H1 (cell line): ENCODE measurements around the gene FNDC3A. TPM values are rescaled to one million over a fixed set of nuclear protein-coding genes. Genes with fewer than 3 reads are reported as not detected.
A peak's percentile ranks its signal among the peaks of the same experiment; 100 is the strongest.

Experiments
- CTCF ChIA-PET: fragments of 300-600 bp; sonication (Branson Sonifier 250); formaldehyde crosslinking; loops from one replicate; lab custom pipeline; 2021; ENCODE audit not compliant: partially characterized antibody; lab: Charles Lee
- POLR2A ChIA-PET: fragments of 300-600 bp; sonication (Branson Sonifier 250); formaldehyde crosslinking; loops from one replicate; lab custom pipeline; 2021; ENCODE audit warnings: inconsistent platforms; ENCODE audit not compliant: partially characterized antibody; lab: Charles Lee
- DNase-seq, 2 experiments: peaks; one replicate each; pipeline versions ENCODE4 v3.0.0 to v3.0.0-alpha.2; 2010 to 2022; ENCODE audit warnings: low spot score in 2 of 2, low read depth in 1 of 2, mixed read lengths in 1 of 2
- FAIRE-seq: peaks from 2 replicates; lab custom pipeline; 2011; peaks lifted over from hg19 to GRCh38; lab: Jason Lieb, UNC
- H2AFZ ChIP-seq: 2 replicates; pipeline ENCODE4 v1.8.1; 2012; ENCODE audit warnings: low read length, inconsistent platforms
- H2AK5ac ChIP-seq: 2 replicates; pipeline ENCODE4 v1.6.1; 2013; ENCODE audit warnings: low read depth, low read length
- H2BK120ac ChIP-seq: replicated peaks from 2 replicates; pipeline ENCODE3; 2013; ENCODE audit warnings: low read depth, low read length, inconsistent platforms
- H2BK12ac ChIP-seq: 2 replicates; pipeline ENCODE4 v1.6.1; 2013; ENCODE audit warnings: low read depth, low read length
- H2BK15ac ChIP-seq: 2 replicates; pipeline ENCODE4 v1.6.1; 2013; ENCODE audit warnings: low read length
- H2BK20ac ChIP-seq: 2 replicates; pipeline ENCODE4 v1.6.1; 2013; ENCODE audit warnings: low read length
- H2BK5ac ChIP-seq: 2 replicates; pipeline ENCODE4 v1.6.1; 2013; ENCODE audit warnings: low read depth, low read length
- H3K14ac ChIP-seq: 2 replicates; pipeline ENCODE4 v1.6.1; 2013; ENCODE audit warnings: inconsistent platforms; ENCODE audit not compliant: insufficient read length
- H3K18ac ChIP-seq: 2 replicates; pipeline ENCODE4 v1.6.1; 2013; ENCODE audit warnings: low read length; ENCODE audit errors: extremely low read depth
- H3K23ac ChIP-seq: 2 replicates; pipeline ENCODE4 v1.6.1; 2013; ENCODE audit warnings: inconsistent platforms; ENCODE audit not compliant: insufficient read length
- H3K23me2 ChIP-seq: 2 replicates; pipeline ENCODE4 v1.6.1; 2013; ENCODE audit warnings: low read depth, low read length
- H3K27ac ChIP-seq: 2 replicates; pipeline ENCODE4 v1.6.1; 2011; ENCODE audit warnings: low read depth, low read length, inconsistent platforms
- H3K27me3 ChIP-seq, 4 experiments: replicated peaks in 1 of 4; 1 replicate in 1 of 4; 2 replicates in 3 of 4; pipeline versions ENCODE4 v1.6.1 to v1.8.1; 2011 to 2013; ENCODE audit warnings: low read length in 3 of 4, mild to moderate bottlenecking in 3 of 4, inconsistent platforms in 2 of 4, mixed read lengths in 2 of 4, moderate library complexity in 1 of 4; ENCODE audit not compliant: control insufficient read depth in 3 of 4, insufficient read depth in 3 of 4; ENCODE audit errors: extremely low read depth in 1 of 4
- H3K36me3 ChIP-seq, 4 experiments: 2 replicates each; pipeline versions ENCODE4 v1.6.1 to v1.8.1; 2011 to 2013; ENCODE audit warnings: mild to moderate bottlenecking in 4 of 4, low read length in 3 of 4, moderate library complexity in 2 of 4, control low read depth in 1 of 4, inconsistent platforms in 1 of 4; ENCODE audit not compliant: insufficient read depth in 4 of 4, control insufficient read depth in 2 of 4
- H3K4ac ChIP-seq: replicated peaks from 2 replicates; pipeline ENCODE3; 2013; ENCODE audit warnings: low read length, low read depth, mixed read lengths, inconsistent platforms; ENCODE audit not compliant: insufficient read length
- H3K4me1 ChIP-seq, 4 experiments: replicated peaks in 1 of 4; 1 replicate in 1 of 4; 2 replicates in 3 of 4; pipeline versions ENCODE4 v1.6.1 to v1.8.1; 2011 to 2013; ENCODE audit warnings: low read length in 3 of 4, inconsistent platforms in 2 of 4, mixed read lengths in 1 of 4; ENCODE audit not compliant: insufficient read depth in 4 of 4, control insufficient read depth in 3 of 4
- H3K4me2 ChIP-seq, 2 experiments: 2 replicates each; pipeline versions ENCODE4 v1.6.1 to v1.8.1; 2011 to 2013; ENCODE audit warnings: low read depth in 2 of 2, low read length in 2 of 2, control low read depth in 1 of 2, inconsistent platforms in 1 of 2, mild to moderate bottlenecking in 1 of 2; ENCODE audit not compliant: insufficient read depth in 1 of 2
- H3K4me3 ChIP-seq, 4 experiments: fragments of 200-600, 300-600 bp in 1 of 4; sonication (generic), shearing (Covaris generic), sonication (Bioruptor Twin) in 1 of 4; 2 replicates each; pipeline versions ENCODE4 v1.5.1 to v1.8.1; 2011 to 2016; ENCODE audit warnings: low read length in 4 of 4, low read depth in 3 of 4, control low read depth in 2 of 4, inconsistent platforms in 2 of 4, mild to moderate bottlenecking in 2 of 4, mixed read lengths in 1 of 4, moderate library complexity in 1 of 4; ENCODE audit not compliant: insufficient read depth in 2 of 4; ENCODE audit errors: extremely low read depth in 1 of 4
- H3K56ac ChIP-seq: replicated peaks from 2 replicates; pipeline ENCODE3; 2013; ENCODE audit warnings: low read depth, mild to moderate bottlenecking, mixed read lengths, low read length, inconsistent platforms; ENCODE audit not compliant: insufficient read length
- H3K79me1 ChIP-seq: 2 replicates; pipeline ENCODE4 v1.6.1; 2013; ENCODE audit warnings: low read depth, low read length, control low read depth
- H3K79me2 ChIP-seq, 2 experiments: 2 replicates each; pipeline versions ENCODE4 v1.6.1 to v1.8.1; 2012 to 2013; ENCODE audit warnings: low read length in 2 of 2, mild to moderate bottlenecking in 2 of 2, inconsistent platforms in 1 of 2; ENCODE audit not compliant: insufficient read depth in 2 of 2, control insufficient read depth in 1 of 2
- H3K9ac ChIP-seq, 4 experiments: replicated peaks in 1 of 4; 1 replicate in 1 of 4; 2 replicates in 3 of 4; pipeline versions ENCODE4 v1.6.1 to v1.8.1; 2011 to 2013; ENCODE audit warnings: low read depth in 3 of 4, low read length in 3 of 4, control low read depth in 2 of 4, mild to moderate bottlenecking in 2 of 4, moderate library complexity in 2 of 4, inconsistent platforms in 1 of 4; ENCODE audit errors: extremely low read depth in 1 of 4
- H3K9me3 ChIP-seq, 2 experiments: 2 replicates each; pipeline versions ENCODE4 v1.6.1 to v1.8.1; 2012 to 2013; ENCODE audit warnings: mild to moderate bottlenecking in 2 of 2, moderate library complexity in 2 of 2, control low read depth in 1 of 2, inconsistent platforms in 1 of 2, low read depth in 1 of 2, low read length in 1 of 2, mixed read lengths in 1 of 2; ENCODE audit not compliant: insufficient read depth in 2 of 2
- H4K20me1 ChIP-seq, 2 experiments: replicated peaks in 1 of 2; 2 replicates each; pipeline versions ENCODE3 to v1.8.1; 2011 to 2013; ENCODE audit warnings: inconsistent platforms in 2 of 2, low read length in 2 of 2, mild to moderate bottlenecking in 1 of 2; ENCODE audit not compliant: insufficient read depth in 2 of 2, control insufficient read depth in 1 of 2
- H4K5ac ChIP-seq: 2 replicates; pipeline ENCODE4 v1.6.1; 2013; ENCODE audit warnings: low read length, low read depth, mixed read lengths, inconsistent platforms; ENCODE audit not compliant: insufficient read length
- H4K8ac ChIP-seq: 2 replicates; pipeline ENCODE4 v1.8.0; 2013; ENCODE audit warnings: mild to moderate bottlenecking, moderate library complexity, low read length, inconsistent platforms; ENCODE audit not compliant: insufficient read depth; ENCODE audit errors: extremely low read depth
- H4K91ac ChIP-seq: replicated peaks from 2 replicates; pipeline ENCODE3; 2013; ENCODE audit warnings: low read length, mixed read lengths, inconsistent platforms; ENCODE audit not compliant: insufficient read length
- ASH2L ChIP-seq: fragments of 200-600, 300-600 bp; sonication (generic); IDR thresholded peaks from one replicate; pipeline ENCODE4 v1.7.1; 2017; ENCODE audit warnings: low read length
- CEBPB ChIP-seq: IDR thresholded peaks from 2 replicates; pipeline ENCODE4 v1.6.1; 2012; ENCODE audit warnings: low read depth, low read length
- EGR1 ChIP-seq: IDR thresholded peaks from 2 replicates; pipeline ENCODE4 v1.6.1; 2011; ENCODE audit warnings: low read depth, low read length, borderline replicate concordance
- FOSL1 ChIP-seq: IDR thresholded peaks from 2 replicates; pipeline ENCODE4 v1.6.1; 2011; ENCODE audit warnings: mild to moderate bottlenecking, low read depth, low read length, moderate library complexity; ENCODE audit not compliant: insufficient read depth
- NRF1 ChIP-seq: IDR thresholded peaks from 2 replicates; pipeline ENCODE4 v1.6.1; 2011; ENCODE audit warnings: mild to moderate bottlenecking, low read depth, low read length, improper control_type of control experiment
- POLR2AphosphoS5 ChIP-seq: IDR thresholded peaks from 2 replicates; pipeline ENCODE4 v1.6.1; 2011; ENCODE audit warnings: low read depth, low read length
- POU5F1 ChIP-seq: IDR thresholded peaks from 2 replicates; pipeline ENCODE4 v1.6.1; 2011; ENCODE audit warnings: low read depth, mild to moderate bottlenecking, low read length, moderate library complexity
- TEAD4 ChIP-seq: IDR thresholded peaks from 2 replicates; pipeline ENCODE4 v1.6.1; 2012; ENCODE audit warnings: low read depth, low read length, inconsistent platforms, mixed read lengths
- ZNF274 ChIP-seq: IDR thresholded peaks from 2 replicates; pipeline ENCODE4 v1.7.0; 2012; ENCODE audit warnings: low read length, borderline replicate concordance; ENCODE audit errors: extremely low read depth
- WGBS, 2 experiments: shearing (Covaris generic) in 1 of 2; methylation state at CpG; one replicate each; pipeline versions ENCODE4 v1.1.6 to v1.1.7; 2013 to 2015; ENCODE audit warnings: low lambda C conversion rate in 2 of 2, mixed read lengths in 2 of 2, inconsistent platforms in 1 of 2, low coverage in 1 of 2, missing lambda C conversion rate in 1 of 2; ENCODE audit not compliant: insufficient replicate concordance in 2 of 2, insufficient coverage in 1 of 2, insufficient read length in 1 of 2; ENCODE audit errors: extremely low coverage in 1 of 2, missing lambda C conversion rate in 1 of 2; 5-methylcytosine and 5-hydroxymethylcytosine counted together
- polyA plus RNA-seq, 7 experiments: library from polyadenylated mRNA; depleted of rRNA in 3 of 7; stranded (reverse) in 5 of 7; unstranded in 2 of 7; fragments of >200 nt in 5 of 7; fragments of 200-250 nt in 2 of 7; gene quantifications; 1 replicate in 5 of 7; 2 replicates in 1 of 7; 4 replicates in 1 of 7; pipeline versions ENCODE4 v1.2.1 to v1.2.3, GENCODE V29; 2011 to 2013; ENCODE audit warnings: missing spikeins in 2 of 7, mixed read lengths in 2 of 7
- total RNA-seq: library from RNA; stranded (reverse); fragmentation: NEBNext Ultra II Directional; extraction: Animal tissue kit (Norgen Biotek cat#: 25700); gene quantifications from 2 replicates; pipeline ENCODE4 v1.2.1, GENCODE V29; 2021

The FNDC3A gene
- total and polyA plus RNA-seq, 2 of the 8 experiments (the other 6 are each of a cell fraction or from before 2014, with no cell fraction given) = 14.6 to 26.0 TPM

GRCh38 chr13:48977286-48977625 lies 1.5 kb downstream of the FNDC3A start:
- H3K4me3 ChIP-seq = peak overlapping the region; percentile 51 to 97 (median 92)
- H3K56ac ChIP-seq = no peak overlapping the region
- no peaks in the 10 kb centered on the region for H3K36me3 ChIP-seq
- POLR2A ChIA-PET = interaction anchor here (1.0 kb wide), 1 partner anchor 135 kb away, joined by 5 read pairs; no protein-coding TSS in a partner anchor
- peak overlapping the region in 1 of 4 experiments; percentile 14; a peak in 2 of 7 replicates for H3K9ac ChIP-seq
- no peak overlapping the region for H3K14ac ChIP-seq
- CTCF ChIA-PET = no interaction called here
- no peak overlapping the region for H4K5ac ChIP-seq
- no peak overlapping the region for H2BK15ac ChIP-seq
- no peak overlapping the region for H2AFZ ChIP-seq
- peaks cover 1 to 3% of the 10 kb centered on the region in 2 experiments for H4K20me1 ChIP-seq
- peaks cover 0 to 7% of the 10 kb centered on the region in 2 experiments; a peak in 1 of 4 replicates for H3K9me3 ChIP-seq
- H3K27me3 ChIP-seq = no peaks in the 10 kb centered on the region; a peak in 1 of 7 replicates
- no peak overlapping the region for H2BK20ac ChIP-seq
- peaks cover 0 to 17% (median 3%) of the 10 kb centered on the region in 4 experiments; a peak in 3 of 7 replicates for H3K4me1 ChIP-seq
- no peak overlapping the region for H2BK12ac ChIP-seq
- no peak overlapping the region for H2BK120ac ChIP-seq
- H3K23ac ChIP-seq = no peak overlapping the region
- H4K8ac ChIP-seq = no peak overlapping the region
- no peak overlapping the region for H2BK5ac ChIP-seq
- H3K79me1 ChIP-seq = no peaks in the 10 kb centered on the region
- no peak overlapping the region for H3K4ac ChIP-seq
- 23% methylated on average over 3 of the region's 3 CpGs; no CpG with 5 or more reads in 1 of the 2 experiments for WGBS, 2 experiments
- no peak overlapping the region for H2AK5ac ChIP-seq
- DNase-seq = no peak
- H3K18ac ChIP-seq = no peak overlapping the region
- H3K27ac ChIP-seq = no peak overlapping the region
- TF ChIP-seq CEBPB (no peak), POU5F1 (no peak), NRF1 (no peak), EGR1 (no peak), FOSL1 (no peak), TEAD4 (no peak), ZNF274 (no peak), ASH2L (no peak), POLR2AphosphoS5 (no peak)
- TF ChIP-seq, all 59 proteins: peak for 0
- H3K23me2 ChIP-seq = peaks cover 5% of the 10 kb centered on the region; the same call in 1 of the 2 replicates
- peak overlapping the region; percentile 70 to 84 for H3K4me2 ChIP-seq
- H3K79me2 ChIP-seq = peaks cover 0 to 57% of the 10 kb centered on the region in 2 experiments; a peak in 3 of 4 replicates
- no peak overlapping the region for H4K91ac ChIP-seq
- FAIRE-seq = no peak
